Measurements from ENCODE around the gene RBM26.

GRCh38 chr13:79374578-79374977, 31.5 kb downstream of the RBM26 start:
- TF ChIP-seq EZH2 (IDR thresholded peaks at IDR 0.05; ENCODE audit: insufficient read depth, low read length) (no peak), CTCF (IDR thresholded peaks at IDR 0.05; ENCODE audit: insufficient read depth, low read depth, low read length) (no peak)

Data from astrocyte (in vitro differentiated cells and primary cell).